ENCODE measurements around the gene MS4A18.

MS4A18 gene

DNA sequence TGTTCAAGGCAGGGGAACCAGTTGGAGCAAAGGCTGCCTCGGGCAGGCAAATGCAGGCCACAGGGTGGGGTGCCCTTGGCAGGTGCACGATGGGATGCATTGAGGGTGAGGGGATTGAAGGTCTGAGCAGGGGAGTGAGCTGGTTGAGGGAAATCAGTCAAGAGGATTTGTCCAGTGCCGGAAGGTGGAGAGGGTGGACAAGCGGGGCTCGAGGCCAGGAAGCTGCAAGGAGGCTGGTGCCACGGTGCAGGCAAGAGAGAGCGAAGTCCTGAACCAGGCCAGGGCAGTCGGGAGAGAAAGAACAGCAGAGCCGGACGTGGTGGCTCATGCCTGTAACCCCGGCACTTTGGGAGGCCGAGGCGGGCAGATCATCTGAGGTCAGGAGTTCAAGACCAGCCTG is 50.2 kb downstream of the MS4A18 start:
- ChIA-PET POLR2A (no interaction called here), CTCF (interaction anchor here (0.8 to 12.5 kb wide), 37 partner anchors 10 to 743 kb away, joined by 3 to 268 read pairs (median 4); partner anchors contain the start of genes CCDC86, MS4A10, PRPF19 and TMEM109)
- no peak for DNase-seq (ENCODE audit: extremely low spot score)
- TF ChIP-seq, protein P1, sequence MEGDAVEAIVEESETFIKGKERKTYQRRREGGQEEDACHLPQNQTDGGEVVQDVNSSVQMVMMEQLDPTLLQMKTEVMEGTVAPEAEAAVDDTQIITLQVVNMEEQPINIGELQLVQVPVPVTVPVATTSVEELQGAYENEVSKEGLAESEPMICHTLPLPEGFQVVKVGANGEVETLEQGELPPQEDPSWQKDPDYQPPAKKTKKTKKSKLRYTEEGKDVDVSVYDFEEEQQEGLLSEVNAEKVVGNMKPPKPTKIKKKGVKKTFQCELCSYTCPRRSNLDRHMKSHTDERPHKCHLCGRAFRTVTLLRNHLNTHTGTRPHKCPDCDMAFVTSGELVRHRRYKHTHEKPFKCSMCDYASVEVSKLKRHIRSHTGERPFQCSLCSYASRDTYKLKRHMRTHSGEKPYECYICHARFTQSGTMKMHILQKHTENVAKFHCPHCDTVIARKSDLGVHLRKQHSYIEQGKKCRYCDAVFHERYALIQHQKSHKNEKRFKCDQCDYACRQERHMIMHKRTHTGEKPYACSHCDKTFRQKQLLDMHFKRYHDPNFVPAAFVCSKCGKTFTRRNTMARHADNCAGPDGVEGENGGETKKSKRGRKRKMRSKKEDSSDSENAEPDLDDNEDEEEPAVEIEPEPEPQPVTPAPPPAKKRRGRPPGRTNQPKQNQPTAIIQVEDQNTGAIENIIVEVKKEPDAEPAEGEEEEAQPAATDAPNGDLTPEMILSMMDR (IDR thresholded peaks at IDR 0.05; ENCODE audit: control extremely low read depth, extremely low read depth, low read depth, missing control alignments): no peak

DNA sequence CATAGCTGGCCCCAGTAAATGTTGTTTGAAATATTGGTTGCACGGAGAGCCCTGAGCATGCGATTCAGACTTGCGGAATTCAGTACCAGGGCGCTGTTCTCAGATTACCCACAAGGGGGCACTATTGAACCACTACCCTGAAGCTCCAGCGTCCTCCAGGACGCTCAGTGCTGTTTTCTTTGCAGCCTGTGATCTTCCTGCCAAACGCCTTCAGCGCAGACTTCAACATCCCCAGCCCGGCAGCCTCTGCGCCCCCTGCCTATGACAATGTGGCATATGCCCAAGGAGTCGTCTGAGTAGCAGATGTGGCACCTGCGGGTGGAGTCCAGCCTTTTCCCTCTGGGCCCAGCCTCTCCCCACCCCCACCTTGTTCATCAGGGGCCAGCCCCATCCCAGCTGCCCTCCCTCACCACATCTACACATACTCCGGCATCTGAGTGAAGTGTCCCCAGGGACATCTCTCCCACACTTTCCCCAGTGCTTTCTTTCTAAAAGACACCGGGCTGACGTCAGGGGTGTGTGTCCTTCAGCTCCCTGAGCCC is 51.0 kb downstream of the MS4A18 start:
- ChIA-PET POLR2A (no interaction called here), CTCF (interaction anchor here (0.6 to 12.5 kb wide), 47 partner anchors 9 to 742 kb away, joined by 3 to 268 read pairs (median 4); partner anchors contain the start of genes CCDC86, MS4A10, PRPF19 and TMEM109)
- TF ChIP-seq, protein P1 (IDR thresholded peaks at IDR 0.05; ENCODE audit: control extremely low read depth, extremely low read depth, low read depth, missing control alignments): peak; percentile 74
- peak; percentile 87 for DNase-seq (ENCODE audit: extremely low spot score)

DNA sequence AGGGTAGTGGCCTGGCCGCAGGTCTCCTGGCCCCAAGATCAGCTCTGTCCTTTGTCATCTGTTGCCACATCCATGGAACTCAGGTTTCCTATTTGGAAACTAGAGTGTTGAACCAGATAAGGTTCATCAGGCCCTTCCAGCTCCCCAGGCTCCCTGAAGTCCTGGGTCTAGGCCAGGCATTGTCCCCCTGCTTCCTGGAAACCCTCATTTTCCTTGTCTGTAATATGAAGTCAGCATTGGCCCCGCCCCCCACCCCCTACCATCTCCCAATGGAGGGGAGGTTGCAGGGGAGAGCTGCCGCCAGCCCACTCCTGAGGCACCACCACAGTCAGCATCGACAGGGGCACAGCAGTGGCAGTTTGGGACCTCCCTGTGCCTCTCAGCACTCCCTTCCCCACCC is 51.6 kb downstream of the MS4A18 start:
- DNase-seq (ENCODE audit: extremely low spot score): no peak
- CTCF ChIA-PET: interaction anchor here (0.6 to 12.5 kb wide), 27 partner anchors 8 to 478 kb away, joined by 3 to 268 read pairs (median 4); partner anchors contain the start of genes MS4A10, PRPF19 and TMEM109
- POLR2A ChIA-PET: no interaction called here
- TF ChIP-seq, protein P1 (IDR thresholded peaks at IDR 0.05; ENCODE audit: control extremely low read depth, extremely low read depth, low read depth, missing control alignments): no peak

DNA sequence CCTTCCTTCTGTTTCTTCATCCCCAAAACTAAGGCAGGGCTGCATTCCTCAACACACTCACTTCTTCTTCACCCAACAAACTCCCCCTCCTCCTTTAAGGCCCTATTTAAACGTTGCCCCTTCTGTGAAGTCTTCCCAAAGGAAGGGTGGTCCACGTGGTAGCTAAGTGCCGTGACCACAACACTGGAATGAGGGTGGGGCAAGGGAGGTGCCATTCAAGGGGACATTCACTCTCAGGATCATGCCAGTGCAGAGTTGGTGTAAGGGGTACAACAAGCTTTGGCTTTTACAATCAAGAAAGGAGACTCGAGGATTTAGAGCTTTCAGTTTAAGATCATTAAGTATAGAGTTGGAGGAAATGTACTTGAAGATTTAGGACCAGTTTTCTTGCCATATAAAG is 52.6 kb downstream of the MS4A18 start:
- DNase-seq (ENCODE audit: extremely low spot score): no peak
- CTCF ChIA-PET: interaction anchor here (1.0 to 12.5 kb wide), 12 partner anchors 8 to 477 kb away, joined by 3 to 268 read pairs (median 8); no protein-coding TSS in a partner anchor
- POLR2A ChIA-PET: no interaction called here
- TF ChIP-seq, protein P1 (IDR thresholded peaks at IDR 0.05; ENCODE audit: control extremely low read depth, extremely low read depth, low read depth, missing control alignments): no peak

DNA sequence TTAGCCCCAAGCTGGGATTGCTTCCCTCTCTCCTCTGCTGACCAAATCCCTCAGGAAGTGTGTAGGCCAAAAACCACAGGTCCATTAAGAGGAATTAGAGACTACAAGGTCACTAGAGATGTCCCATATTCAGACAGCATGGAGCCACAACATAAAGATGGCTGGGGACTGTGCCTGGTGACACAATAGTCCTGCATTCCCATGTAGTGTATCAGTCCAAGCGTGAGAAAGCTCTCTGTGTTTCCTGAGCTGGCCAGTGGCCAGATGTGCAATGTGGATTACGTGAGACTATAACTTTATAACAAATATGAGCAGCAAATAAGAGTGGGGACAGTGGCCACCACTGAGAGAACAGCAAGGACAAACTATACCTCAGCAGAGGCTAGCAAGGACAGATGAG is 53.1 kb downstream of the MS4A18 start:
- POLR2A ChIA-PET: no interaction called here
- DNase-seq (ENCODE audit: extremely low spot score): no peak

DNA sequence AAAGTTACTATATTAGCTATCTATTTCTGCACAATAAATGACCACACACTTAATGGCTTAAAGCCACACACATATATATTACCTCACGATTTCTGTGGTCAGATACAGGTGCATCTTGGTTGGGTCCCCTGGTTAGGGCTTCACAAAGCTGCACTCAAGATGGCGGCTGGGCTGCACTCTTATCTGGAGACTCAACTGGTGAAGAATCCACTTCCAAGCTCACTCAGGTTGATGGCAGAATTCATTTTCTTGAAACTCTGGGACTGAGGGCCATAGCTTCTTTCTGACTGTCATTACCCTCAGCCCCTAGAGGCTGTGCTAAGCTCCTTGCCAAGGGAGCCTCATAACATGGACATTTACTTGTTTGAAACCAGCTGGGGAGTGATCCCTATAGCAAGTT is 55.5 kb downstream of the MS4A18 start:
- TF ChIP-seq, protein P1 (IDR thresholded peaks at IDR 0.05; ENCODE audit: control extremely low read depth, extremely low read depth, low read depth, missing control alignments): no peak
- POLR2A ChIA-PET: no interaction called here
- DNase-seq (ENCODE audit: extremely low spot score): no peak
- CTCF ChIA-PET: interaction anchor here (0.9 to 12.5 kb wide), 8 partner anchors 11 to 108 kb away, joined by 3 to 268 read pairs (median 9); no protein-coding TSS in a partner anchor

More for the DNA sequence above, 53.1 kb downstream of the MS4A18 start:
- CTCF ChIA-PET: interaction anchor here (1.0 to 12.5 kb wide), 11 partner anchors 8 to 411 kb away, joined by 3 to 268 read pairs (median 9); no protein-coding TSS in a partner anchor
- TF ChIP-seq, protein P1 (IDR thresholded peaks at IDR 0.05; ENCODE audit: control extremely low read depth, extremely low read depth, low read depth, missing control alignments): no peak

All from GM10248 (cell line).